HTERT RPE-1 (cell line): ENCODE results near the gene C11orf91.
"Not testable (repeated sequence)": the region's sequence is repeated elsewhere in the genome, so short reads cannot be mapped to it uniquely, and the experiment has no call there.

Experiments used
- in situ Hi-C: fragments of 300-500 bp; cut with MboI; formaldehyde crosslinking; loops from 4 replicates; pipeline ENCODE4 v1.14.3; 2020; ENCODE audit warnings: low sequenced_read_pairs

The C11orf91 gene, protein sequence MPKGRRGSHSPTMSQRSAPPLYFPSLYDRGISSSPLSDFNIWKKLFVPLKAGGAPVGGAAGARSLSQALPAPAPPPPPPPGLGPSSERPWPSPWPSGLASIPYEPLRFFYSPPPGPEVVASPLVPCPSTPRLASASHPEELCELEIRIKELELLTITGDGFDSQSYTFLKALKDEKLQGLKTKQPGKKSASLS

DNA sequence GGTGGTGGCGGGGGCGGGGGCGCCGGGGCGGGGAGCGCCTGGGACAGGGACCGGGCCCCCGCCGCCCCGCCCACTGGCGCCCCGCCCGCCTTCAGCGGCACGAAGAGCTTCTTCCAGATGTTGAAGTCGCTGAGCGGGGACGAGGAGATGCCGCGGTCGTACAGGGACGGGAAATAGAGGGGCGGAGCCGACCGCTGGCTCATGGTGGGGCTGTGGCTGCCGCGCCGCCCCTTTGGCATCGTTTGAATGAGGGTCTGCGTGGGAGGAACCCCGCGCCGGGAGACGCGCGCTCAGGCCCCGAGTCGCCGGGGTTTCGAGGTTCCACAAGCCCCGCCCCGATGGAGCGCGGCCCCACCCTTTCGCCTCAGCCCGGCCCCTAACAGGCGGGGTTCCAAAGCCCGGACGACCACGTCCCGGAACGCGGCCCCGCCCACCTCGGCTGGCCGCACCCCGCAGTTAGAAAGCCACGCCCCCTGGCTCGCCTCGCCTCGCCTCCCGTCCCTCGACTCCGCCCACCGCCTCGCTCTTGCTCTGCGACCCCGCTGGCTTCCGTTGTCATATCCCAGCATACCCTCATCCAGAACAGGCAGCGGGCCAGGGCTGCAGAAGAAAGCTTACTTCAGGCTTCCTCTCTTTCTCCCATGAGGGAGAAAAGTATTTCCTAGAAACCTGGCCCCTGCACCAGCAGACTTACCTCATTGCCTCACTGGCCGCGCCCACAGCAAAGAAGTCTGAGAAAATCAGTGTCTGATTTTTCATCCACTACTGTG is at the start of gene C11orf91:
Gene C11orf91 (minus strand): TSS at position 325 of the 770 bp plus-strand sequence. CDS start 86 bp downstream, at position 239.
- in situ Hi-C loops: no loop called here

DNA sequence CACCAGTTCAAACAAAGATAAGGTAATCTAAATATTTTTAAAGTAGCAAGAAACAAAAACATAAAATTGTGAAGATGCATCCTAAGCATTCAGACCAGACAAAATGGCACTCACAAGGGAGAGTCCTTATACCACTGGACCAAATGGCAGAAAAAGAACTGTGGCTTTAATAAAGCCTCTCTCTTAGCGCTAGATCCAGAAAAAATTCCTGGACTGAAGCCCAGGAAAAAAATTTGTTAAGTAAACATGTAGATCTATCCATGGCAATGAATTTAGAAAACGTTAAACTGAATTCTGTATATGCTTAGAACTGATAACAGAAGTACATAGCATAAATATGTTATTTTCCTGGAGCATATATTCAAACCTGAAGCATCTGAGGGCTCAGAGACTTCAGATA is 47.4 kb upstream of the C11orf91 start:
- in situ Hi-C loops: no loop called here

DNA sequence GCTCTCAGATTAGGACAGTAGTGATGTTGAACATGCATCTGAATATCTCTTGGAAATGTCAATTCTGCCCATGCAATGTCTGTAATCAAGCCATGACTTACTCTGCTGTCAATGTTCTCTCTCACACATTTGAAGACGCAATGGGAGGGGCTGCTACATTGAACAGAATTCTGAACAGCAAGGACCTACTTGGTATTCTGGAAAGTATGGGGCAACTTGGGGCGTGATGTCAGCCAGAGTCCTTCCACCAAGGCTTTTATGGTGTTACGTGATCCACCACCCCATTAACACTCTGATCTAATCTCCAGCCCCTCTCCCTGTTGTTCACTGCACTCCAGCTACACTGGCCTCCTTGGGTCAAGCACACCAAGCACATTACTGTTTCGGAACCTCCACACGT is 42.7 kb upstream of the C11orf91 start:
- in situ Hi-C loops: no loop called here

DNA sequence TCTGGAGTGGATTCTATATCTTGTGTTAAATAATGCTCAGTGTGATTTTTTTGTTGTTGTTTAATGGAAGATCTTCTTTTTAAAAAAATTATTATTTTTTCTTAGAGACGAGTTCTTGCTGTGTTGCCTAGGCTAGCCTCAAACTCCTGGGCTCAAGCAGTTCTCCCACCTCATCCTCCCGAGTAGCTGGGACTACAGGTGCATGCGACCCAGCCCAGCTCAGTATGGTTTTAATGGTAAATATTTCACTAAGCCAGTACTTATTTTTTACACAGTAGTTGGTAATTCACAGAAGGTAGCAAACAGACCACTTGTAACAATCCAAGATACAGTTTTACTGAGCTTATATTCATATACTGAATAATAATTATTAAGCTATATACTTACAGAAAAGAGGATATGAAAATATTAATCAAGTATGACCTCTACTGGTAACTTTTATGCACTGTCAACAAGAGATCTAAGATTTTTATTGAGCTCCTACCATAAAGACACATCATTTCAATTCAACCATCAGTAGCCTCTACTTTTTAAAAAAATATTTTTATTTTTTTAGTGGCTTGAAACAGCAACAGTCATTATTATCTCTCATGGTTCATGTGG is 41.7 kb upstream of the C11orf91 start:
- in situ Hi-C loops: no loop called here

DNA sequence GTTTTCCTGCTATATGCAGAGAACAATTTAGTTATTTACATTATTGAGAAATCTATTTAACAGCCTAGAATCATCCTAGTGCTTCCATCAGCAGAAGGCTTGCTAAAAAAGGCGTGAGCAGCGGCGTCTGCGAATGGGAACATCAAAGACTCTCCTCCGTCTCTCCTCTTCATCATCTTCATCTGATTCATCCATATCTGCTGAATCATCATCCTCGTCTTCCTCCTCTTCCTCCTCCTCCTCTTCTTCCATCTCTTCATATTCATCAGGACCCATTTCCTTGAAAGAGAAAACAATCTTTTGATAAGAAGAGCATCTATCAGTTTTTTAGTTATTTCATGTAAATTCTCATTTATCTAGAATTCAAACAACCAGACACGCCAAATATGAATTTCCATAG is 41.2 kb upstream of the C11orf91 start:
- in situ Hi-C loops: no loop called here

DNA sequence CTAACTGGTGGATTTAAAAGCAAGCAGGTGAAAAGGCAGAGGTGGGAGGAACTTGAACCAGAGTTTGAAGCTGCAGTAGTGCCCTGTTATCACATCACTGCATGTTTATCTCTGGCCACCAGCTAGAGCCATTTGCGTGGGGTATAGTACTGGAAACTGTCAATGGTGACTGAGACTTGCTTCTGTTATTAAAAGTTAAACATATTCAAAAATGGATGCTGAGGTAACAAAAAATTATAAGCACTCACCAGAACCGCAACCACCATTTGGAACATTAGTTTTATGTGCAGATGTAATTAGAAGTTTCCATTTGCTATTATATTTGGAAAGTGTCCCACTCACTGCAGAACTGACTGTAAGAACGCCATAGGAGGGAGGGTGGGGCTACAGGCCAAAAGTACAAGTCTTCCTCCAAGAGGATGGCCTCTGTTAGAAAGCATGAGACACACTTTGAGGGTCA is 36.8 kb upstream of the C11orf91 start:
- in situ Hi-C loops: no loop called here

DNA sequence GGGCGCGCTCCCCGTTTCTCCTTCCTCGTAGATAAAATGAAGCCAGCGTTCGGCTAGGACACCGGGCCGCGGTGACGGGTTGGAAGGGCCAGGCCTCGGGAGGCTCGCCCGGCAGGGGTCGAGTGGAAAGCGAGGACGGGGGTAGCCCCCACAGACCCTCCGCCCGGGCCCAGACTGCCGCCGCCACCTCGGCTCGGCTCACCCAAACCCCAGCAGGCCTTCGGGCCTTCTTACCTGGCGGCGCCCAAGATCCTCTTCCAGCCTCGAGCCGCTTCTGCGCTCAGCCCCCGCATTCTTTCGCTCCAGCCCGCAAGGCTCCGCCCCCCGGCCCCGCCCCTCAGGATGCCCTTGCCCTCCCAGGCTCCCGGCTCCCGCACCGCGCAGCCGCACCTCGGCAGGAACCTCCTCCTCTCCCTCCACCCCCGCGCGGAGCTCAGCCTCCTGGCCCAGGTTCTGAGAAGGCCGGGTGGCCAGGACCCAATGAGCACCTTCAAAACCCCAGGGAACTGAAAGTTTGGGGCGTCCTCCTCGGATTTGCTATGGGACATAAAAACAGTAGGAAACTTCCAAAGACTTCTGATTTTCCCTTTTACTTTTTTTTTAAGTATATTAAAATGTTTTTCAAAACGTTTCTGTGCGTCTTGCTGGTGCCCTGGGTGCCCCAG is 35.7 kb upstream of the C11orf91 start, which contains the start of gene CD59:
Gene CD59 (minus strand): TSS at position 276 of the 665 bp plus-strand sequence. CDS start 13,978 bp downstream, outside the sequence.
- in situ Hi-C loops: no loop called here

DNA sequence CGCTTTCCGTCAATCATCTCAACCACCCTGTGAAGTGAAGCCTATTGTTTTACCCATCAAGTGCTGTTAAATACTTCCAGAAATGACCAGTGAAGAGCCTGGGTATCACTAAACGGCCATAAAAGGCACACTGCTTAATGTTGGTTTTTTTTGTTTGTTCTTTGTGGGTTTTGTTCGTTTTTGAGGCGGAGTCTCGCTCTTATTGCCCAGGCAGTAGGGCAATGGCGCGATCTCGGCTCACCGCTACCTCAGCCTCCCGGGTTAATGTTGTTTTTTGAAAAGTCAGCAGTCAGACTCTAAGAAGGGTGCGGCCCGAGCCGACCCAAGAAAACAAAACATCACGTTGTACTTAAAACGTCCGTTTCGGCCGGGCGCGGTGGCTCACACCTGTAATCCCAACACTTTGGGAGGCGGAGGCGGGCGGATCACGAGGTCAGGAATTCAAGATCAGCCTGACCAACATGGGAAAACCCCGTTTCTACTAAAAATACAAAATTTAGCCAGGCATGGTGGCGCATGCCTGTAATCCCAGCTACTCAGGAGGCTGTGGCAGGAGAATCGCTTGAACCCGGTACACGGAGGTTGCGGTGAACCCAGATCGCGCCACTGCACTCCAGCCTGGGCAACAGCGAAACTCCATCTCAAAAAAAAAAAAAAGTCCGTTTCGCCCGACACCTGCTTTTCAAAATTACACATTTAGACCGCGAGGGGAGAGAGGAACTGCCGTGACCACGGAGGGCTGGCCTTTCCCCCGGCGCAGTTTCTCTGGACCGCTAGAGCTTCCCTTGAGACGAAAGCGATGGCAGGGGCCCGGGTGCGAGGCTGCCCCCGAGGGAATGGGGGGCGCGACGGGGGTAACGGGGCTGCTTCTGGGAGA is 34.9 kb upstream of the C11orf91 start:
- in situ Hi-C loops: no loop called here

DNA sequence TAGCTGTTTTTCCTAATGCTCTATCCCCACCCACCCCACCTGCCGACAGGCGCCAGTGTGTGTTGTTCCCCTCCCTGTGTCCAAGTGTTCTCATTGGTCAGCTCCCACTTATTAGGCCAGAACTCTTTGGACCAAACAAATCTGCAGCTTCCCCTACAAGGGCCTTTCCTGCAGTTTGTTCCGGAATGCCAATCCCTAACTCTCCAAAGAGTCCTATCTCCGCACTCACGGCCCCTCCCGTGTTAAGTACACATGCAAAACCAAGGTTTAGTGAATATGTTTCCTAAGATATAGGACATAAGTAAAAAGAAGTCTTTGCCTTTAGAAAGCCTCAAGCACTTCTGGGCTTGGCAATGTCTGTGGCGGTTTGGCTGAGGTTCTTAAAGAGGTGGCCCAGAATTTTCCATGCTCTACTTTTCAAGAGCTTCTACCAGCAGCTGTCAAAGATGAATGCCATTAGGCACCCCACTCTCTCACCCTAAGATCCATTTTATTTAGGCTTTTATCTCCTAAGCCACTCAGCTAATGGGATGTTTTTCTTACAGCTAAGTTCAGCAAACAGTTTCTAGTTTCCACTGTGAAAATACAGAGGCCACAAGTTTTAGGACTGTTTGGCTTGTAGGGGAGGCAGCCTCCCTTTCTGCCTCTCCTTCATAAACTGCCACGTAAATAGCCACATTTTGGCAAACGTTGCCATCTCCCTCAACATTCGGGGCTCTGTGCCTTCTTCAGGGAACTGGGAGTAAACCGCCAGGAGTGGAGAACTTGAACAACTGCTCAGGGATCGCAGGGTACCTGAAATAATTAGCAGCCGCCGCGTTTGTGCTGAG is 34.0 kb upstream of the C11orf91 start:
- in situ Hi-C loops: no loop called here

DNA sequence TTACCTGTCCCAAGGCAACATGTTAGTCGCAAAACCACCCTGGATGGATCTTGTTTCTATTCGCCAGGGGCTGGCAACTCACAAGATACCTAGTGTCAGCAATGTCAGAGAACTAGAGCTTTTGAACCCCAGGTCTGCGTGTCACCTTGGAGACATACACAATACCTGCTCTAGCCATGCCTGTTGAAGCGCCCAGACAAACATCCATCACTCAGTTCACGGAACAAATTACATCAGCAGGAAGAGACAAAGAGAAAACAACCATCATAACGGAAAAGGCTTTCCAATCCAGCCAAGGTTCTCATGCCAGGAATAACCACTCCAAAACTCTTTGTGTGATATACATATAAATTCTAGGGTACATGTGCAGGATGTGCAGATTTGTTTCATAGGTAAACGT is 33.4 kb upstream of the C11orf91 start:
- in situ Hi-C loops: no loop called here

DNA sequence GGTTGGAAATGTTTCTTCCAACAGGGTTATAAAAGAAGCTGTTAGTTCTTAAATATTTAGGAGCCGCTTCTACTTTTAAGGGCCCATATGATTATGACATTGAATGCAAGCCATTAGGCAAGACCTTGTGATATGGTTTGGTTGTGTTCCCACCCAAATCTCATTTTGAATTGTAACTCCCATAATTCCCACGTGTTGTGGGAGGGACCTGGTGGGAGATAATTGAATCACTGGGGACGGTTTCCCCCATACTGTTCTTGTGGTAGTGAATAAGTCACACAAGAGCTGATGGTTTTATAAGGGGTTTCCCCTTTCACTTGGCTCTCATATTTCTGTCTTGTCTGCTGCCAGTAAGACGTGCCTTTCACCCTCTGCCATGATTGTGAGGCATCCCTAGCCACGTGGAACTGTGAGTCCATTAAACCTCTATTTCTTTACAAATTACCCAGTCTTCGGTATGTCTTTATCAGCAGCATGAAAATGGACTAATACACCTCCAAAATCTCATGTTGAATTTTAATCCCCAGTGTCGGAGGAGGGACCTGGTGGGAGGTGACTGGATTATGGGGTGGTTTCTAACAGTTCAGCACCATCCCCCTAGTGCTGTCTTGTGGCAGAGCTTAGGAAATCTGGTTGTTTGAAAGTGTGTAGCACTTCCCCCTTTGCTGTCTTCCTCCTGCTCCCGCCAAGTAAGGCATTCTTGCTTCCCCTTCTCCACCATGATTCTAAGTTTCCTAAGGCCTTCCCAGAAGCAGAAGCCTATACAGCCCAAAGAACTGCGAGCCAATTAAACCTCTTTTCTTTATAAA is 31.3 kb upstream of the C11orf91 start:
- in situ Hi-C loops: no loop called here

DNA sequence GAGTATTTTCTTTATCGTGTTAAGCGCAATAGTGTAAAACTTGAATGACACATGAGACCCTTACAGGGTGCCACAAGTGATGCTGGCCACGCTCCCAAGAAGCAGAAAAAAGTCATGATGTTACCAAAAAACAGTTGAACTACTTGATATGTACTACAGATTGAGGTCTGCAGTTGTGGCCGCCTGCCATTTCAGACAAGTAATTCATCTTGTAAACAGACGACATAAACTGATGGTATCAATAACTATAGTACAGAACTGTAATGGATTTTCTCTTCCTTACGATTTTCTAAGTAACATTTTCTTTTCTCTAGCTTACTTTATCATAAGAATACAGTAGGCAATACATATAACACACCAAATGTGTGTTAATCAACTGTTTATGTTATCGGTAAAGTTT is 30.1 kb upstream of the C11orf91 start:
- in situ Hi-C loops: no loop called here

DNA sequence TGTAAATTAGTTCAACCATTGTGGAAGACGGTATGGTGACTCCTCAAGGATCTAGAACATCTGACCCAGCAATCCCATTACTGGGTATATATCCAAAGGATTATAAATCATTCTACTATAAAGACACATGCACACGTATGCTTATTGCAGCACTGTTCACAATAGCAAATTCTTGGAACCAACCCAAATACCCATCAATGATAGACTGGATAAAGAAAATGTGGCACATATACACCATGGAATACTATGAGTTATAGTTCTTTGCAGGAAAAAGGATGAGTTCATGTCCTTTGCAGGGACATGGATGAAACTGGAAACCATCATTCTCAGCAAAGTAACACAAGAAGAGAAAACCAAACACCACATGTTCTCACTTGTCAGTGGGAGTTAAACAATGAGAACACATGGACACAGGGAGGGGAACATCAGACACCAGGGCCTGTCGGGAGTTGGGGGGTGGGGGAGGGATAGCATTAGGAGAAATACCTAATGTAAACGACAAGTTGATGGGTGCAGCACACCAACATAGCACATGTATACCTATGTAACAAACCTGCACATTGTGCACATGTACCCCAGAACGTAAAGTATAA is 28.5 kb upstream of the C11orf91 start:
- in situ Hi-C loops: not testable (repeated sequence)

DNA sequence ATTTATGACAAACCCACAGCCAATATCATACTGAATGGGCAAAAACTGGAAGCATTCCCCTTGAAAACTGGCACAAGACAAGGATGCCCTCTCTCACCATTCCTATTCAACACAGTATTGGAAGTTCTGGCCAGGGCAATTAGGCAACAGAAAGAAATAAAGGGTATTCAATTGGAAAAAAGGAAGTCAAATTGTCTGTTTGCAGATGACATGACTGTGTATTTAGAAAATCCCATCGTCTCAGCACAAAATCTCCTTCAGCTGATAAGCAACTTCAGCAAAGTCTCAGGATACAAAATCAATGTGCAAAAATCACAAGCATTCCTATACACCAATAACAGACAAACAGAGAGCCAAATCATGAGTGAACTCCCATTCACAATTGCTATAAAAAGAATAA is 26.9 kb upstream of the C11orf91 start:
- in situ Hi-C loops: not testable (repeated sequence)

DNA sequence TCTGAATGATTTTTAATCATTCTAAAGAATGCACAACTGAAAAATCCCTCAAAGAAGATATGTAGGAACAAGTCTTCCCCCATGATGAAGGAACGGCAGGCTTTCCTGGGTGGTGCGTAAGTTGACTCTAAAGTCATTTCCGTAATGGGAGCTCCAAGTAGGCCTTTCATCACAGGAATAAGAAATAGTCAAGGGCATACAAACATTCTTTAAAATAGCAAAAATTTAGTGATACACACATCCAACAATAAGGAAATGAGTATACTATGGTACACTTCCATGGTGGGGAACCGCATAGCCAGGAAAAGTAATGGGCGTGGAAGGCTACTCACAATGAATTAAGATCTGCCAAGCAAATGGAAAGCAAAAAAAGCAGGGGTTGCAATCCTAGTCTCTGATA is 24.9 kb upstream of the C11orf91 start:
- in situ Hi-C loops: no loop called here

DNA sequence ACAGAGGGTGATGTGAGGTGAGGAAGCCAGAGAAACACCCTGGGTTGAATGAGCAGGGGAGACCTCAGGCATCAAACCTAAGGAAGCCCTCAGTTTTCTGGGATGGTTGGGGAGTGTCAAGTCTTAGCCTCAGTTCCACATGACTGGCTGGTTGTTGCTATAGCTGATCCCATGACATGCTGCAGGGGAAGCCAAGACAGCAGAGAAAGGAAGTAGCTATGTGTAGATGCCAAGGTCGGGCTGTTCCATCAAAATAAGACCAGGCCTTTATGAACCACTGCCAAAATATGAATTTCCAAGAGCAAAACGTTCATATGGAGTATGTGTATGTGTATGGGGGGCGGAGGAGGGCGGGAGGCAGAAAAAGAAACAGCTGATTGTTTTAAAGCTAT is 24.0 kb upstream of the C11orf91 start:
- in situ Hi-C loops: no loop called here

DNA sequence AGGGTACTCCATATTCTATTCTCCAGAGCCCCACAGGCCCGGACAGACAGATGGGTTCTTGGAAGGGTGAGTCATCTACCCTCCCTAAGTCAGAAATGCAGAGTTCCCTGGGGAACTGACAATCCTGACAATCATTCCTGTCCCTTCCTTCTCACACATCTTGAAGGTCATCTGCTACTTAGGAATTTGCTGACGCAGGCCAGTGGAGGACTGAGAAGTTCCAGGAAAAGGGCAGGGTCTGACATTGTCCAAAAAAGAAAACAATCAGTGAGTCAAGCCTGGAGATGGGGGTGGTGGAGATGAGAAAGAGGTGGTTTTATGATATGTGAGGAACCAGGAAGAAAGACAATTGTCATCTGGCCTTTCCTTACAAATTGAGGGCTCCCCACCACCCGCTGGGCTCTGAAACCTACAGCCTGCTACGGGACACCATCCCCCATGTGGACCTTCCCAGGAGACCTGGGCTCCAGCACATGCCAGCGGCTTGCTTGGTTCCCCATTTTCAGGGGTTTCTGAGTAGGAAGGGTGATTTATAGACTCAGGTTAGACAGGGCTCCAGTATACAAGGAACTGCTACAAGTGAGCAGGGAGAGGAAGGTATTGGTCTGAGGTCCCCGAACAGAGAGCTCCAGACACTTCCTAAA is 22.7 kb upstream of the C11orf91 start:
- in situ Hi-C loops: no loop called here
